Measurements from ENCODE around the gene INPP5A.

The INPP5A gene

GRCh38 chr10:132659206-132660091 is 121.9 kb downstream of the INPP5A start:
- no peak for DNase-seq (ENCODE audit: extremely low read depth, low read depth)
- TF ChIP-seq CTCF (IDR thresholded peaks at IDR 0.05; ENCODE audit: low read depth, low read length), result no peak

- TF ChIP-seq CTCF (IDR thresholded peaks at IDR 0.05; ENCODE audit: low read depth, low read length), result no peak
- DNase-seq (ENCODE audit: extremely low read depth, low read depth), result no peak
Measured at GRCh38 chr10:132660385-132660784, 122.8 kb downstream of the INPP5A start.

- no peak for DNase-seq (ENCODE audit: extremely low read depth, low read depth)
- TF ChIP-seq CTCF (IDR thresholded peaks at IDR 0.05; ENCODE audit: low read depth, low read length), result no peak
Measured at GRCh38 chr10:132662186-132662920, 124.8 kb downstream of the INPP5A start.

- TF ChIP-seq CTCF (IDR thresholded peaks at IDR 0.05; ENCODE audit: low read depth, low read length), result no peak
Measured at GRCh38 chr10:132663666-132664365, 126.2 kb downstream of the INPP5A start.

GRCh38 chr10:132664407-132664806 is 126.8 kb downstream of the INPP5A start:
- no peak for DNase-seq (ENCODE audit: extremely low read depth, low read depth)

More at GRCh38 chr10:132663666-132664365, 126.2 kb downstream of the INPP5A start:
- no peak for DNase-seq (ENCODE audit: extremely low read depth, low read depth)

GRCh38 chr10:132664883-132665282 is 127.3 kb downstream of the INPP5A start:
- no peak for TF ChIP-seq CTCF (IDR thresholded peaks at IDR 0.05; ENCODE audit: low read depth, low read length)
- DNase-seq (ENCODE audit: extremely low read depth, low read depth), result no peak

More at GRCh38 chr10:132664407-132664806, 126.8 kb downstream of the INPP5A start:
- TF ChIP-seq CTCF (IDR thresholded peaks at IDR 0.05; ENCODE audit: low read depth, low read length), result no peak

All from AG09319 (cell line).